ENCODE data around the gene ISG20L2.

Gene ISG20L2

GRCh38 chr1:156744786-156745419 is 16.3 kb upstream of the ISG20L2 start:
- H3K9me3 ChIP-seq (ENCODE audit: low read length): no peaks in the 10 kb centered on the region
- peak overlapping the region; percentile 16 for H3K27ac ChIP-seq (ENCODE audit: low read depth, low read length)

GRCh38 chr1:156744344-156744743 is 15.8 kb upstream of the ISG20L2 start:
- H3K27me3 ChIP-seq (ENCODE audit: control insufficient read depth in 1 of 2, insufficient read depth in 2 of 2, low read length in 2 of 2): no peaks in the 10 kb centered on the region
- H3K4me3 ChIP-seq (ENCODE audit: low read depth in 1 of 2, low read length in 2 of 2): no peak overlapping the region
- no peak overlapping the region for H3K9ac ChIP-seq (ENCODE audit: low read length)
- no peaks in the 10 kb centered on the region for H3K9me3 ChIP-seq (ENCODE audit: low read length)
- no peak overlapping the region for H3K27ac ChIP-seq (ENCODE audit: low read depth, low read length)
- H3K4me1 ChIP-seq (ENCODE audit: insufficient read depth, low read length): peaks cover 50% of the 10 kb centered on the region
- H3K36me3 ChIP-seq (ENCODE audit: insufficient read depth, low read length): peaks cover 34% of the 10 kb centered on the region

More at GRCh38 chr1:156744786-156745419, 16.3 kb upstream of the ISG20L2 start:
- Histone ChIP-seq H3K4me1 (ENCODE audit: insufficient read depth, low read length) (peaks cover 52% of the 10 kb centered on the region), H3K36me3 (ENCODE audit: insufficient read depth, low read length) (peaks cover 34% of the 10 kb centered on the region), H3K27me3 (ENCODE audit: control insufficient read depth in 1 of 2, insufficient read depth in 2 of 2, low read length in 2 of 2) (no peaks in the 10 kb centered on the region), H3K4me3 (ENCODE audit: low read depth in 1 of 2, low read length in 2 of 2) (no peak overlapping the region), H3K9ac (ENCODE audit: low read length) (no peak overlapping the region)

- peaks cover 34% of the 10 kb centered on the region for H3K36me3 ChIP-seq (ENCODE audit: insufficient read depth, low read length)
- no peaks in the 10 kb centered on the region for H3K27me3 ChIP-seq (ENCODE audit: control insufficient read depth in 1 of 2, insufficient read depth in 2 of 2, low read length in 2 of 2)
- no peak overlapping the region for H3K27ac ChIP-seq (ENCODE audit: low read depth, low read length)
- H3K9me3 ChIP-seq (ENCODE audit: low read length): no peaks in the 10 kb centered on the region
- H3K9ac ChIP-seq (ENCODE audit: low read length): no peak overlapping the region
- no peak overlapping the region for H3K4me3 ChIP-seq (ENCODE audit: low read depth in 1 of 2, low read length in 2 of 2)
- peaks cover 43% of the 10 kb centered on the region for H3K4me1 ChIP-seq (ENCODE audit: insufficient read depth, low read length)
These were observed 15.1 kb upstream of the ISG20L2 start for GRCh38 chr1:156743367-156744302.

- no peaks in the 10 kb centered on the region for H3K9me3 ChIP-seq (ENCODE audit: low read length)
- no peak overlapping the region for H3K9ac ChIP-seq (ENCODE audit: low read length)
- H3K4me3 ChIP-seq (ENCODE audit: low read depth in 1 of 2, low read length in 2 of 2): no peak overlapping the region
- peaks cover 42% of the 10 kb centered on the region for H3K36me3 ChIP-seq (ENCODE audit: insufficient read depth, low read length)
- no peak overlapping the region for H3K27ac ChIP-seq (ENCODE audit: low read depth, low read length)
- no peaks in the 10 kb centered on the region for H3K27me3 ChIP-seq (ENCODE audit: control insufficient read depth in 1 of 2, insufficient read depth in 2 of 2, low read length in 2 of 2)
- H3K4me1 ChIP-seq (ENCODE audit: insufficient read depth, low read length): peaks cover 35% of the 10 kb centered on the region
These were observed 14.2 kb upstream of the ISG20L2 start for GRCh38 chr1:156742801-156743200.

- H3K36me3 ChIP-seq (ENCODE audit: insufficient read depth, low read length): peaks cover 50% of the 10 kb centered on the region
- H3K27ac ChIP-seq (ENCODE audit: low read depth, low read length): peak overlapping the region; percentile 67
- H3K4me3 ChIP-seq (ENCODE audit: low read depth in 1 of 2, low read length in 2 of 2): peak overlapping the region in 1 of 2 donors; percentile 71
- no peaks in the 10 kb centered on the region for H3K9me3 ChIP-seq (ENCODE audit: low read length)
- peaks cover 31% of the 10 kb centered on the region for H3K4me1 ChIP-seq (ENCODE audit: insufficient read depth, low read length)
- H3K27me3 ChIP-seq (ENCODE audit: control insufficient read depth in 1 of 2, insufficient read depth in 2 of 2, low read length in 2 of 2): no peaks in the 10 kb centered on the region
- H3K9ac ChIP-seq (ENCODE audit: low read length): no peak overlapping the region
These were observed 13.5 kb upstream of the ISG20L2 start for GRCh38 chr1:156742017-156742416.

- Histone ChIP-seq H3K9me3 (ENCODE audit: low read length) (no peaks in the 10 kb centered on the region), H3K4me3 (ENCODE audit: low read depth in 1 of 2, low read length in 2 of 2) (peak overlapping the region in 1 of 2 donors; percentile 71), H3K36me3 (ENCODE audit: insufficient read depth, low read length) (peaks cover 54% of the 10 kb centered on the region), H3K4me1 (ENCODE audit: insufficient read depth, low read length) (peaks cover 31% of the 10 kb centered on the region), H3K27ac (ENCODE audit: low read depth, low read length) (peak overlapping the region; percentile 67), H3K27me3 (ENCODE audit: control insufficient read depth in 1 of 2, insufficient read depth in 2 of 2, low read length in 2 of 2) (no peaks in the 10 kb centered on the region), H3K9ac (ENCODE audit: low read length) (no peak overlapping the region)
These were observed 13.0 kb upstream of the ISG20L2 start for GRCh38 chr1:156741481-156741983.

- peak within 1 kb of the TSS; percentile 75 for H3K9ac ChIP-seq (ENCODE audit: low read length)
- H3K36me3 ChIP-seq (ENCODE audit: insufficient read depth, low read length): peaks cover 60% of the 10 kb centered on the region
- peaks cover 26% of the 10 kb centered on the region for H3K4me1 ChIP-seq (ENCODE audit: insufficient read depth, low read length)
- peak within 1 kb of the TSS; percentile 86 for H3K27ac ChIP-seq (ENCODE audit: low read depth, low read length)
- peak within 1 kb of the TSS; percentile 96 to 97 for H3K4me3 ChIP-seq (ENCODE audit: low read depth in 1 of 2, low read length in 2 of 2)
- no peaks in the 10 kb centered on the region for H3K27me3 ChIP-seq (ENCODE audit: control insufficient read depth in 1 of 2, insufficient read depth in 2 of 2, low read length in 2 of 2)
- no peaks in the 10 kb centered on the region for H3K9me3 ChIP-seq (ENCODE audit: low read length)
These were observed 12.3 kb upstream of the ISG20L2 start, which contains the start of gene MRPL24 for GRCh38 chr1:156740741-156741480. Gene MRPL24, minus strand, starts transcription at chr1:156741088. Its CDS starts 2,384 bp downstream, at chr1:156738704.

GRCh38 chr1:156740237-156740740 is 11.7 kb upstream of the ISG20L2 start:
- Histone ChIP-seq H3K9me3 (ENCODE audit: low read length) (no peaks in the 10 kb centered on the region), H3K27ac (ENCODE audit: low read depth, low read length) (peak overlapping the region; percentile 86), H3K4me1 (ENCODE audit: insufficient read depth, low read length) (peaks cover 19% of the 10 kb centered on the region), H3K27me3 (ENCODE audit: control insufficient read depth in 1 of 2, insufficient read depth in 2 of 2, low read length in 2 of 2) (no peaks in the 10 kb centered on the region), H3K4me3 (ENCODE audit: low read depth in 1 of 2, low read length in 2 of 2) (peak overlapping the region; percentile 96 to 97), H3K36me3 (ENCODE audit: insufficient read depth, low read length) (peaks cover 64% of the 10 kb centered on the region), H3K9ac (ENCODE audit: low read length) (peak overlapping the region; percentile 75)

GRCh38 chr1:156738916-156739315 is 10.3 kb upstream of the ISG20L2 start:
- H3K4me1 ChIP-seq (ENCODE audit: insufficient read depth, low read length): peaks cover 18% of the 10 kb centered on the region
- H3K9me3 ChIP-seq (ENCODE audit: low read length): no peaks in the 10 kb centered on the region
- H3K36me3 ChIP-seq (ENCODE audit: insufficient read depth, low read length): peaks cover 55% of the 10 kb centered on the region
- H3K4me3 ChIP-seq (ENCODE audit: low read depth in 1 of 2, low read length in 2 of 2): no peak overlapping the region
- H3K27me3 ChIP-seq (ENCODE audit: control insufficient read depth in 1 of 2, insufficient read depth in 2 of 2, low read length in 2 of 2): no peaks in the 10 kb centered on the region
- H3K27ac ChIP-seq (ENCODE audit: low read depth, low read length): no peak overlapping the region
- no peak overlapping the region for H3K9ac ChIP-seq (ENCODE audit: low read length)

- Histone ChIP-seq H3K27ac (ENCODE audit: low read depth, low read length) (no peak overlapping the region), H3K4me3 (ENCODE audit: low read depth in 1 of 2, low read length in 2 of 2) (no peak overlapping the region), H3K27me3 (ENCODE audit: control insufficient read depth in 1 of 2, insufficient read depth in 2 of 2, low read length in 2 of 2) (no peaks in the 10 kb centered on the region), H3K9me3 (ENCODE audit: low read length) (no peaks in the 10 kb centered on the region), H3K36me3 (ENCODE audit: insufficient read depth, low read length) (peaks cover 55% of the 10 kb centered on the region), H3K9ac (ENCODE audit: low read length) (no peak overlapping the region), H3K4me1 (ENCODE audit: insufficient read depth, low read length) (peaks cover 18% of the 10 kb centered on the region)
These were observed 9.8 kb upstream of the ISG20L2 start for GRCh38 chr1:156738407-156738806.

All from muscle layer of colon (tissue), 2 donors.